Right hindlimb (tissue), 1 donor: ENCODE measurements around the gene HAO1.
"Not testable (repeated sequence)": the region's sequence is repeated elsewhere in the genome, so short reads cannot be mapped to it uniquely, and the experiment has no call there.

ENCODE experiments used
- DNase-seq: peaks from one replicate; pipeline ENCODE4 v3.0.0-alpha.2; 2018

The HAO1 gene

GRCh38 chr20:7850775-7851490, 89.3 kb downstream of the HAO1 start:
- no peak for DNase-seq

- no peak for DNase-seq
These were observed 90.6 kb downstream of the HAO1 start for GRCh38 chr20:7849675-7850074.

GRCh38 chr20:7848351-7848750, 91.9 kb downstream of the HAO1 start:
- no peak for DNase-seq

GRCh38 chr20:7843613-7844012, 96.6 kb downstream of the HAO1 start:
- DNase-seq = no peak

GRCh38 chr20:7841971-7842310, 98.3 kb downstream of the HAO1 start:
- DNase-seq = peak; percentile 81

GRCh38 chr20:7841291-7841970, 98.8 kb downstream of the HAO1 start:
- peak; percentile 34 for DNase-seq

GRCh38 chr20:7836076-7836475, 104.2 kb downstream of the HAO1 start:
- no peak for DNase-seq

GRCh38 chr20:7834441-7834840, 105.8 kb downstream of the HAO1 start:
- not testable (repeated sequence) for DNase-seq
